IMR-90 (cell line): Measurements from ENCODE around the gene SIGLEC7. TPM values are rescaled to one million over a fixed set of nuclear protein-coding genes. Genes with fewer than 3 reads are reported as not detected.

Experiments used
- ATAC-seq: fragments of 200-7000 bp; cut with Tn5 transposase; 2 replicates; pipeline ENCODE4 v1.9.1; 2020; ENCODE audit warnings: low read depth, mild to moderate bottlenecking, moderate library complexity
- BruUV-seq: library from RNA; stranded (reverse); fragments of 400-500 nt; replicated peaks from 2 replicates; lab custom pipeline; 2021; lab: Mats Ljungman, UMichigan
- CTCF ChIA-PET: fragments of 300-600 bp; formaldehyde crosslinking; extraction: SDS; loops from one replicate; lab custom pipeline; 2021; ENCODE audit warnings: antibody characterized with exemption; lab: Yijun Ruan, JAX
- POLR2A ChIA-PET: fragments of 300-600 bp; sonication (Branson Sonifier 250); formaldehyde crosslinking; loops from one replicate; lab custom pipeline; 2022; ENCODE audit warnings: antibody characterized with exemption; ENCODE audit not compliant: unreplicated experiment; lab: Charles Lee
- DNase-seq: peaks from one replicate; pipeline ENCODE4 v3.0.0; 2013
- H2AFZ ChIP-seq: replicated peaks from 2 replicates; pipeline ENCODE3; 2013; ENCODE audit warnings: low read length, mild to moderate bottlenecking; ENCODE audit not compliant: poor library complexity
- H2AK5ac ChIP-seq: 2 replicates; pipeline ENCODE4 v1.6.1; 2013; ENCODE audit warnings: low read depth, low read length, inconsistent platforms
- H2AK9ac ChIP-seq: replicated peaks from 2 replicates; pipeline ENCODE3; 2013; ENCODE audit warnings: mild to moderate bottlenecking, low read depth, low read length, moderate library complexity; ENCODE audit not compliant: poor library complexity
- H2BK120ac ChIP-seq: 2 replicates; pipeline ENCODE4 v1.6.1; 2013; ENCODE audit warnings: low read depth, low read length, inconsistent platforms
- H2BK15ac ChIP-seq: 3 replicates; pipeline ENCODE4 v1.6.1; 2013; ENCODE audit warnings: low read depth, low read length, inconsistent platforms
- H2BK20ac ChIP-seq: 2 replicates; pipeline ENCODE4 v1.6.1; 2013; ENCODE audit warnings: low read depth, mild to moderate bottlenecking, inconsistent platforms, low read length, moderate library complexity
- H2BK5ac ChIP-seq: 2 replicates; pipeline ENCODE4 v1.6.1; 2013; ENCODE audit warnings: mild to moderate bottlenecking, low read depth, low read length, inconsistent platforms; ENCODE audit not compliant: poor library complexity, severe bottlenecking
- H3K14ac ChIP-seq: replicated peaks from 2 replicates; pipeline ENCODE4 v1.6.1; 2013; ENCODE audit warnings: low read depth, low read length, inconsistent platforms
- H3K18ac ChIP-seq: 2 replicates; pipeline ENCODE4 v1.6.1; 2013; ENCODE audit warnings: low read depth, low read length, control low read depth
- H3K23ac ChIP-seq: 2 replicates; pipeline ENCODE4 v1.6.1; 2013; ENCODE audit warnings: low read depth, low read length, inconsistent platforms
- H3K27ac ChIP-seq: 2 replicates; pipeline ENCODE4 v1.5.1; 2013; ENCODE audit warnings: mild to moderate bottlenecking, control low read depth, low read length; ENCODE audit not compliant: insufficient read depth
- H3K27me3 ChIP-seq: 2 replicates; pipeline ENCODE4 v1.6.1; 2013; ENCODE audit warnings: low read length; ENCODE audit not compliant: control insufficient read depth, insufficient read depth
- H3K36me3 ChIP-seq: 2 replicates; pipeline ENCODE4 v1.6.1; 2013; ENCODE audit warnings: low read length, mixed read lengths; ENCODE audit not compliant: control insufficient read depth, insufficient read depth
- H3K4ac ChIP-seq: 2 replicates; pipeline ENCODE4 v1.6.1; 2013; ENCODE audit warnings: low read depth, low read length, inconsistent platforms
- H3K4me1 ChIP-seq: 2 replicates; pipeline ENCODE4 v1.6.1; 2013; ENCODE audit warnings: low read length, mixed read lengths; ENCODE audit not compliant: control insufficient read depth, insufficient read depth
- H3K4me2 ChIP-seq: 2 replicates; pipeline ENCODE4 v1.6.1; 2013; ENCODE audit warnings: low read depth, mild to moderate bottlenecking, control low read depth, low read length, moderate library complexity
- H3K4me3 ChIP-seq: 2 replicates; pipeline ENCODE4 v1.5.1; 2013; ENCODE audit warnings: low read depth, mild to moderate bottlenecking, control low read depth, low read length, moderate library complexity; ENCODE audit not compliant: insufficient read depth
- H3K56ac ChIP-seq: 2 replicates; pipeline ENCODE4 v1.6.1; 2013; ENCODE audit warnings: low read length, inconsistent platforms; ENCODE audit not compliant: insufficient read depth; ENCODE audit errors: extremely low read depth
- H3K79me1 ChIP-seq, 2 experiments: 2 replicates each; pipeline ENCODE4 v1.6.1; 2013; ENCODE audit warnings: low read length in 2 of 2, inconsistent platforms in 1 of 2, low read depth in 1 of 2
- H3K9ac ChIP-seq: 2 replicates; pipeline ENCODE4 v1.6.1; 2013; ENCODE audit warnings: low read depth, low read length, control low read depth
- H3K9me1 ChIP-seq: 2 replicates; pipeline ENCODE4 v1.6.1; 2013; ENCODE audit warnings: low read length, inconsistent platforms; ENCODE audit not compliant: insufficient read depth
- H3K9me3 ChIP-seq: 2 replicates; pipeline ENCODE4 v1.6.1; 2013; ENCODE audit warnings: low read length; ENCODE audit not compliant: control insufficient read depth, insufficient read depth
- H4K20me1 ChIP-seq: 2 replicates; pipeline ENCODE4 v1.6.1; 2013; ENCODE audit warnings: low read length, inconsistent platforms; ENCODE audit not compliant: insufficient read depth
- H4K5ac ChIP-seq: 2 replicates; pipeline ENCODE4 v1.6.1; 2013; ENCODE audit warnings: mild to moderate bottlenecking, low read depth, low read length, control low read depth
- H4K8ac ChIP-seq, 2 experiments: 2 replicates each; pipeline ENCODE4 v1.6.1; 2013; ENCODE audit warnings: low read depth in 2 of 2, low read length in 2 of 2, control low read depth in 1 of 2, inconsistent platforms in 1 of 2
- H4K91ac ChIP-seq: 2 replicates; pipeline ENCODE4 v1.6.1; 2013; ENCODE audit warnings: low read depth, low read length, inconsistent platforms; ENCODE audit not compliant: insufficient read depth
- CHD1 ChIP-seq: IDR thresholded peaks from 2 replicates; pipeline ENCODE4 v1.6.1; 2012; ENCODE audit warnings: low read depth, low read length, improper control_type of control experiment
- MAFK ChIP-seq: IDR thresholded peaks from 2 replicates; pipeline ENCODE4 v1.6.1; 2012; ENCODE audit warnings: low read depth, low read length, improper control_type of control experiment
- RAD21 ChIP-seq: IDR thresholded peaks from 2 replicates; pipeline ENCODE4 v1.6.1; 2012; ENCODE audit warnings: low read length, improper control_type of control experiment
- RFX5 ChIP-seq: IDR thresholded peaks from 2 replicates; pipeline ENCODE4 v1.8.0; 2012; ENCODE audit warnings: low read depth, mild to moderate bottlenecking, low read length, moderate library complexity
- WGBS, 2 experiments: methylation state at CpG; one replicate each; pipeline versions ENCODE4 v1.1.5 to v1.1.7; 2013; ENCODE audit warnings: missing lambda C conversion rate in 2 of 2; ENCODE audit not compliant: insufficient read length in 1 of 2; ENCODE audit errors: extremely low coverage in 2 of 2; 5-methylcytosine and 5-hydroxymethylcytosine counted together
- dilution Hi-C: fragments of 300-500 bp; cut with HindIII; formaldehyde crosslinking; loops from one replicate; pipeline ENCODE4 v1.14.3; 2018; ENCODE audit warnings: low sequenced_read_pairs; ENCODE audit not compliant: unreplicated experiment
- in situ Hi-C: fragments of 300-500 bp; cut with MboI; formaldehyde crosslinking; loops from 3 replicates; pipeline ENCODE4 v1.14.3; 2019; ENCODE audit warnings: low sequenced_read_pairs, inconsistent platforms, mixed read lengths
- intact Hi-C: fragments of 100-400 bp; cut with micrococcal nuclease; formaldehyde crosslinking; loops from 2 replicates; pipeline ENCODE4 v1.10.0; 2022
- polyA plus RNA-seq, 3 experiments: library from polyadenylated mRNA; depleted of rRNA; stranded (reverse); fragments of >200 nt; gene quantifications; 2 replicates each; pipeline ENCODE4 v1.2.3, GENCODE V29; 2012; ENCODE audit warnings: low replicate concordance in 1 of 3
- total RNA-seq: library from RNA; depleted of rRNA; stranded (reverse); fragments of >200 nt; gene quantifications from 2 replicates; pipeline ENCODE4 v1.2.3, GENCODE V29; 2012
- TF ChIP-seq, protein P1 (sequence below): fragments of 150-350 bp; IDR thresholded peaks from 2 replicates; pipeline ENCODE4 v1.6.1; 2017; ENCODE audit warnings: mild to moderate bottlenecking, antibody characterized with exemption, low read length, low read depth
- TF ChIP-seq, protein P2 (sequence below): conservative IDR thresholded peaks from 2 replicates; pipeline ENCODE4 v1.5.1; 2012; ENCODE audit warnings: mild to moderate bottlenecking, low read depth, low read length, improper control_type of control experiment

SIGLEC7 gene
- total and polyA plus RNA-seq, 2 of the 4 experiments (the other 2 are of a cell fraction) = not detected

DNA sequence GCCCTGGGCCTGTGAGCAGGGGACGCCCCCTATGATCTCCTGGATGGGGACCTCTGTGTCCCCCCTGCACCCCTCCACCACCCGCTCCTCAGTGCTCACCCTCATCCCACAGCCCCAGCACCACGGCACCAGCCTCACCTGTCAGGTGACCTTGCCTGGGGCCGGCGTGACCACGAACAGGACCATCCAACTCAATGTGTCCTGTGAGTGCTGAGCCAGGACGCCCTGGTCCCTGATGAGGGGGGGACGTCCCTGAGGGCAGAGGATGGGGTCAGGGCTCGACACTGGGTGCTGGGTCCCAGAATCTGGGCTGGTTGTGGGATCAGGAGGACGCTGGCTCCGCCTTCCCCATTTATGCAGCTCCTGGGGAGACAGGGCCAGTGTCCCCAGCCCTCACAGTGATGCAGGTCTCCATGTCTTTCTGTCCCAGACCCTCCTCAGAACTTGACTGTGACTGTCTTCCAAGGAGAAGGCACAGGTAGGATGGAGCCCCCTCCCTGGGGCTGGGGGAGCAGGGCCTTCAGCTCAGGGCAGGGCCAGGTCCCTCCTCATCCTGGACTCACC is 2.5 kb downstream of the SIGLEC7 start:
- Histone ChIP-seq H3K4me1 (no peaks in the 10 kb centered on the region), H4K5ac (no peak overlapping the region), H3K79me1 (no peaks in the 10 kb centered on the region), H2AK5ac (no peak overlapping the region), H3K4me3 (no peak overlapping the region), H3K18ac (no peak overlapping the region), H3K56ac (no peak overlapping the region), H2BK20ac (no peak overlapping the region), H3K9me1 (no peaks in the 10 kb centered on the region), H3K4ac (no peak overlapping the region), H2BK15ac (no peak overlapping the region), H3K27ac (no peak overlapping the region), H2BK120ac (no peak overlapping the region), H3K9ac (no peak overlapping the region), H4K91ac (no peak overlapping the region), H2AK9ac (no peak overlapping the region), H2BK5ac (no peak overlapping the region), H2AFZ (no peak overlapping the region), H4K8ac (no peak overlapping the region), H3K27me3 (peaks cover 7% of the 10 kb centered on the region), H3K9me3 (no peaks in the 10 kb centered on the region), H3K36me3 (no peaks in the 10 kb centered on the region), H3K23ac (no peak overlapping the region), H3K14ac (no peak overlapping the region), H4K20me1 (no peaks in the 10 kb centered on the region), H3K4me2 (no peak overlapping the region)
- WGBS, 2 experiments = no CpG with 5 or more reads among the region's 11 CpGs
- ChIA-PET POLR2A (no interaction called here), CTCF (no interaction called here)
- TF ChIP-seq MAFK (no peak), RAD21 (no peak), RFX5 (no peak), CHD1 (no peak)
- TF ChIP-seq, protein P1, sequence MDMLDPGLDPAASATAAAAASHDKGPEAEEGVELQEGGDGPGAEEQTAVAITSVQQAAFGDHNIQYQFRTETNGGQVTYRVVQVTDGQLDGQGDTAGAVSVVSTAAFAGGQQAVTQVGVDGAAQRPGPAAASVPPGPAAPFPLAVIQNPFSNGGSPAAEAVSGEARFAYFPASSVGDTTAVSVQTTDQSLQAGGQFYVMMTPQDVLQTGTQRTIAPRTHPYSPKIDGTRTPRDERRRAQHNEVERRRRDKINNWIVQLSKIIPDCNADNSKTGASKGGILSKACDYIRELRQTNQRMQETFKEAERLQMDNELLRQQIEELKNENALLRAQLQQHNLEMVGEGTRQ = no peak
- TF ChIP-seq, protein P2, sequence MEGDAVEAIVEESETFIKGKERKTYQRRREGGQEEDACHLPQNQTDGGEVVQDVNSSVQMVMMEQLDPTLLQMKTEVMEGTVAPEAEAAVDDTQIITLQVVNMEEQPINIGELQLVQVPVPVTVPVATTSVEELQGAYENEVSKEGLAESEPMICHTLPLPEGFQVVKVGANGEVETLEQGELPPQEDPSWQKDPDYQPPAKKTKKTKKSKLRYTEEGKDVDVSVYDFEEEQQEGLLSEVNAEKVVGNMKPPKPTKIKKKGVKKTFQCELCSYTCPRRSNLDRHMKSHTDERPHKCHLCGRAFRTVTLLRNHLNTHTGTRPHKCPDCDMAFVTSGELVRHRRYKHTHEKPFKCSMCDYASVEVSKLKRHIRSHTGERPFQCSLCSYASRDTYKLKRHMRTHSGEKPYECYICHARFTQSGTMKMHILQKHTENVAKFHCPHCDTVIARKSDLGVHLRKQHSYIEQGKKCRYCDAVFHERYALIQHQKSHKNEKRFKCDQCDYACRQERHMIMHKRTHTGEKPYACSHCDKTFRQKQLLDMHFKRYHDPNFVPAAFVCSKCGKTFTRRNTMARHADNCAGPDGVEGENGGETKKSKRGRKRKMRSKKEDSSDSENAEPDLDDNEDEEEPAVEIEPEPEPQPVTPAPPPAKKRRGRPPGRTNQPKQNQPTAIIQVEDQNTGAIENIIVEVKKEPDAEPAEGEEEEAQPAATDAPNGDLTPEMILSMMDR = no peak
- dilution Hi-C loops (no loop called here), in situ Hi-C loops (no loop called here), intact Hi-C loops (no loop called here)
- no peak for ATAC-seq
- no TSS peak for BruUV-seq
- no peak for DNase-seq
